ENCODE results near the gene RHO. TPM values are rescaled to one million over a fixed set of nuclear protein-coding genes. Genes with fewer than 3 reads are reported as not detected.

Gene RHO
- total RNA-seq, 2 donors from 2014 or later, result not detected

DNA sequence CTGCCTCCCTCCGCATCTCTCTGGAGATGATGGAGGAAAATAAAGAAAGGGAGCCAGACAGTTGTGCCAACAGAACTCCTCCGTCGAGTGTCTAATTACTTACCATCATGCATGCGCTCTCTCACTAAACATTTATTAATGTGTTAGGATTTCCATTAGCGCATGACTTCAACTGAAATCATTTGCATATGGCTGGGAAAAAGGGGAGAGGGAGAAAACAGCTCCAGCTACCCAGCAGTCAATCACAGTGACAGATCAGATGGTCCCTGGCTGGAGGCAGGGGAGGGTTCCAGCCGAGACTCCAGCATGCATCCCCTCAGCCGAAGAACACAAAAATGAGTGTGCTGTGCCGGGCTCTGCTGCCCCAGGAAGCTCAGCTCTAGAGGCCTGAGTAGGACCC, 6.8 kb upstream of the RHO start:
- TF ChIP-seq, protein P1, sequence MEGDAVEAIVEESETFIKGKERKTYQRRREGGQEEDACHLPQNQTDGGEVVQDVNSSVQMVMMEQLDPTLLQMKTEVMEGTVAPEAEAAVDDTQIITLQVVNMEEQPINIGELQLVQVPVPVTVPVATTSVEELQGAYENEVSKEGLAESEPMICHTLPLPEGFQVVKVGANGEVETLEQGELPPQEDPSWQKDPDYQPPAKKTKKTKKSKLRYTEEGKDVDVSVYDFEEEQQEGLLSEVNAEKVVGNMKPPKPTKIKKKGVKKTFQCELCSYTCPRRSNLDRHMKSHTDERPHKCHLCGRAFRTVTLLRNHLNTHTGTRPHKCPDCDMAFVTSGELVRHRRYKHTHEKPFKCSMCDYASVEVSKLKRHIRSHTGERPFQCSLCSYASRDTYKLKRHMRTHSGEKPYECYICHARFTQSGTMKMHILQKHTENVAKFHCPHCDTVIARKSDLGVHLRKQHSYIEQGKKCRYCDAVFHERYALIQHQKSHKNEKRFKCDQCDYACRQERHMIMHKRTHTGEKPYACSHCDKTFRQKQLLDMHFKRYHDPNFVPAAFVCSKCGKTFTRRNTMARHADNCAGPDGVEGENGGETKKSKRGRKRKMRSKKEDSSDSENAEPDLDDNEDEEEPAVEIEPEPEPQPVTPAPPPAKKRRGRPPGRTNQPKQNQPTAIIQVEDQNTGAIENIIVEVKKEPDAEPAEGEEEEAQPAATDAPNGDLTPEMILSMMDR (IDR thresholded peaks at IDR 0.05), result no peak
- Histone ChIP-seq H3K4me1 (ENCODE audit: control insufficient read depth in 1 of 2, low read depth in 2 of 2) (no peaks in the 10 kb centered on the region), H3K36me3 (no peaks in the 10 kb centered on the region), H3K4me3 (no peak overlapping the region), H3K9me3 (no peaks in the 10 kb centered on the region), H3K27me3 (replicated peaks; ENCODE audit: insufficient read depth) (no peaks in the 10 kb centered on the region), H3K27ac (no peak overlapping the region)
- no peak for ATAC-seq (ENCODE audit: insufficient number of reproducible peaks, low FRiP score, low read depth)
- no peak for DNase-seq (ENCODE audit: low spot score)

DNA sequence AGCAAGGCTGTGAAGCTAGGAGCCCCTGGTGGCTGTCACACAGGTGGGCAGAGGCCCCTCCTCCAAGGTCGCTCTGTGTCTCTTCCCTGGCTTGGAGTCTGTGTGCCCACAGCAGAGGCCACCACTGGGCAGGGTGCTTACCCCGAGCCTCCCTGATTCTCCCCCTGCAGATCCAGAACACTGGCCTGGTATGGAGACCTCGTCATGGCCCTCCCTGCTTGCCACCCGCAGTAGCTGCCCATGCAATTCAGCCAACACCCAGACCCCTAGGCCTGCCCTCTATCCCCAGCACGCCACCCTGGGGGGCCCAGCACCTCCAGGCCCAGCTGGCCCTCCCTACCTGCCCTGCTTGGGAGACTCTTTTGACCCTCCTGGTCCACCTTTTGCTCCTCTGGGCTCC, 5.5 kb upstream of the RHO start:
- ATAC-seq (ENCODE audit: insufficient number of reproducible peaks, low FRiP score, low read depth) (no peak), DNase-seq (ENCODE audit: low spot score) (no peak)
- Histone ChIP-seq H3K36me3 (no peaks in the 10 kb centered on the region), H3K9me3 (no peaks in the 10 kb centered on the region), H3K27ac (no peak overlapping the region), H3K27me3 (replicated peaks; ENCODE audit: insufficient read depth) (no peaks in the 10 kb centered on the region), H3K4me3 (no peak overlapping the region), H3K4me1 (ENCODE audit: control insufficient read depth in 1 of 2, low read depth in 2 of 2) (no peaks in the 10 kb centered on the region)
- TF ChIP-seq, protein P1 (IDR thresholded peaks at IDR 0.05), result no peak

DNA sequence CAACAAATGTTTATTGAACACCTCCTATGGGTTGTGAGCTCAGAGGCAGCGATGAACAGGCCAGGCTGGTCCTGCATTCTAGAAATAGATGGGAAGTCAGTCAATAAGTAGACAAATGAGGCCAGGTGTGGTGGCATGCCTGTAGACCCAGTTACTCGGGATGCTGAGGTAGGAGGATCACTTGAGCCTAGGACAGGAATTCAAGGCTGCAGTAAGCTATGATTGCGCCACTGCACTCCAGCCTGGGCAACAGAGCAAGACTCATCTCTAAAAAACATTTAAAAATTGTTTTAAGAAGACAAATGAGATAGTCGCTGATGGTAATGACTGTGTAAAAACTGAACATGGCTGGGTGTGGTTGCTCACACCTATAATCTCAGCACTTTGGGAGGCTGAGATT, 4.4 kb upstream of the RHO start:
- Histone ChIP-seq H3K27me3 (replicated peaks; ENCODE audit: insufficient read depth) (no peaks in the 10 kb centered on the region), H3K9me3 (no peaks in the 10 kb centered on the region), H3K4me1 (ENCODE audit: control insufficient read depth in 1 of 2, low read depth in 2 of 2) (peaks cover 0 to under 1% of the 10 kb centered on the region in 2 donors), H3K36me3 (no peaks in the 10 kb centered on the region), H3K27ac (no peak overlapping the region), H3K4me3 (no peak overlapping the region)
- ATAC-seq (ENCODE audit: insufficient number of reproducible peaks, low FRiP score, low read depth) (no peak), DNase-seq (ENCODE audit: low spot score) (no peak)
- TF ChIP-seq, protein P1 (IDR thresholded peaks at IDR 0.05), result no peak

GRCh38 chr3:129525341-129525968, 3.0 kb upstream of the RHO start:
- ATAC-seq (ENCODE audit: insufficient number of reproducible peaks, low FRiP score, low read depth), result no peak
- DNase-seq (ENCODE audit: low spot score), result no peak
- no peaks in the 10 kb centered on the region for H3K36me3 ChIP-seq
- peaks cover 0 to 12% of the 10 kb centered on the region in 2 donors for H3K4me1 ChIP-seq (ENCODE audit: control insufficient read depth in 1 of 2, low read depth in 2 of 2)
- H3K4me3 ChIP-seq, result no peak overlapping the region
- TF ChIP-seq, protein P1 (IDR thresholded peaks at IDR 0.05), result no peak
- no peaks in the 10 kb centered on the region for H3K27me3 ChIP-seq (replicated peaks; ENCODE audit: insufficient read depth)
- H3K27ac ChIP-seq, result no peak overlapping the region
- H3K9me3 ChIP-seq, result no peaks in the 10 kb centered on the region

- TF ChIP-seq, protein P1 (IDR thresholded peaks at IDR 0.05), result no peak
- ATAC-seq (ENCODE audit: insufficient number of reproducible peaks, low FRiP score, low read depth), result no peak
- no peaks in the 10 kb centered on the region for H3K27me3 ChIP-seq (replicated peaks; ENCODE audit: insufficient read depth)
- DNase-seq (ENCODE audit: low spot score), result no peak
- H3K4me1 ChIP-seq (ENCODE audit: control insufficient read depth in 1 of 2, low read depth in 2 of 2), result peaks cover 0 to 12% of the 10 kb centered on the region in 2 donors
- H3K36me3 ChIP-seq, result no peaks in the 10 kb centered on the region
- no peak overlapping the region for H3K4me3 ChIP-seq
- H3K27ac ChIP-seq, result no peak overlapping the region
- no peaks in the 10 kb centered on the region for H3K9me3 ChIP-seq
These were observed 2.1 kb upstream of the RHO start for GRCh38 chr3:129526121-129526900.
